ENCODE measurements around the gene PLA2G6. TPM values are rescaled to one million over a fixed set of nuclear protein-coding genes. Genes with fewer than 3 reads are reported as not detected.
"Not testable (repeated sequence)": the region's sequence is repeated elsewhere in the genome, so short reads cannot be mapped to it uniquely, and the experiment has no call there.

The PLA2G6 gene
- total RNA-seq, 4 donors from 2014 or later = 12.9 to 24.2 (median 14.2) TPM

DNA sequence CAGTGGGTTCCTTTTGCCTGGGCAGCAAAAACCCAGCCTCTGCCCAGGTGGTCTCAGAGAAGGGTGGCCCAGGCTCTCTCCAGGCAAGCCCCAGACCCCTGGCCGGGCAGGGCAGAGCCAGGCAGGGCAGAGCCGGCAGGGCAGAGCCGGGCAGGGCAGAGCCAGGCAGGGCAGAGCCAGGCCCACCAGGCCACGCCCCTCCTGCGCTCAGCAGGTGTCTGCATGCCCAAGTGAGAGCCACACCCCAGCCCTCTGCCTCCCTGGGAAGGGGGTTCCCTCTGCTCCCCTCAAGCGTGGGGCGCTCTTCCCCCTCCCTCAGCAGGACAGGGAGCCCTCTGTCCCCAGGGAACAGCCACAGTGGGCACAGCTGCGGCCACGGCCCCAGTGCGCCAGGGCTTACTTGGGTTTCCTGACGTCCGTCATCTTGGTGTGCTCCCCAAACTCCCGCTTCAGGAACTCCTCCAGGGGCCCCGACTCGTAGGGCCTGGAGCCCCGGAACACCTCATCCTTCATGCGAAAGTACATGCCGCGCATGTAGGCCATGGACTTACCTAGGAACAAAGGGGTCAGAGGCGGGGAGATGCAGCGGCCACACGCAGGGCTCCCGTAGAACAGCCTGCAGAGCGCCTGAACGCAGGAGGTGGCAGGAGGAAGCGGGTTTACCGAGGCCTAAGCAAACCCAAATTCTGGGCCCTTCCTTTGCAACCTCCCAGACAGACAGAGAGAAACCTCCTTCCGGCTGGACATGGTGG, 61.1 kb downstream of the PLA2G6 start:
- Histone ChIP-seq H3K27ac (no peak overlapping the region), H3K9me3 (no peaks in the 10 kb centered on the region), H3K27me3 (no peaks in the 10 kb centered on the region), H3K36me3 (peaks cover 0 to 11% (median 0%) of the 10 kb centered on the region in 3 donors), H3K4me1 (peaks cover 3 to 37% (median 10%) of the 10 kb centered on the region in 3 donors), H3K4me3 (peak overlapping the region in 1 of 4 donors; percentile 21)
- intact Hi-C loops (cut with DNase I) = no loop called here
- DNase-seq = no peak
- 40 to 83% methylated on average over 1 to 5 of the region's 28 CpGs for WGBS, 2 donors
- no peak for TF ChIP-seq POLR2A (IDR thresholded peaks at IDR 0.05)
- TF ChIP-seq, protein P1, sequence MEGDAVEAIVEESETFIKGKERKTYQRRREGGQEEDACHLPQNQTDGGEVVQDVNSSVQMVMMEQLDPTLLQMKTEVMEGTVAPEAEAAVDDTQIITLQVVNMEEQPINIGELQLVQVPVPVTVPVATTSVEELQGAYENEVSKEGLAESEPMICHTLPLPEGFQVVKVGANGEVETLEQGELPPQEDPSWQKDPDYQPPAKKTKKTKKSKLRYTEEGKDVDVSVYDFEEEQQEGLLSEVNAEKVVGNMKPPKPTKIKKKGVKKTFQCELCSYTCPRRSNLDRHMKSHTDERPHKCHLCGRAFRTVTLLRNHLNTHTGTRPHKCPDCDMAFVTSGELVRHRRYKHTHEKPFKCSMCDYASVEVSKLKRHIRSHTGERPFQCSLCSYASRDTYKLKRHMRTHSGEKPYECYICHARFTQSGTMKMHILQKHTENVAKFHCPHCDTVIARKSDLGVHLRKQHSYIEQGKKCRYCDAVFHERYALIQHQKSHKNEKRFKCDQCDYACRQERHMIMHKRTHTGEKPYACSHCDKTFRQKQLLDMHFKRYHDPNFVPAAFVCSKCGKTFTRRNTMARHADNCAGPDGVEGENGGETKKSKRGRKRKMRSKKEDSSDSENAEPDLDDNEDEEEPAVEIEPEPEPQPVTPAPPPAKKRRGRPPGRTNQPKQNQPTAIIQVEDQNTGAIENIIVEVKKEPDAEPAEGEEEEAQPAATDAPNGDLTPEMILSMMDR (IDR thresholded peaks at IDR 0.05) = peak in 1 of 6 experiments; percentile 3

DNA sequence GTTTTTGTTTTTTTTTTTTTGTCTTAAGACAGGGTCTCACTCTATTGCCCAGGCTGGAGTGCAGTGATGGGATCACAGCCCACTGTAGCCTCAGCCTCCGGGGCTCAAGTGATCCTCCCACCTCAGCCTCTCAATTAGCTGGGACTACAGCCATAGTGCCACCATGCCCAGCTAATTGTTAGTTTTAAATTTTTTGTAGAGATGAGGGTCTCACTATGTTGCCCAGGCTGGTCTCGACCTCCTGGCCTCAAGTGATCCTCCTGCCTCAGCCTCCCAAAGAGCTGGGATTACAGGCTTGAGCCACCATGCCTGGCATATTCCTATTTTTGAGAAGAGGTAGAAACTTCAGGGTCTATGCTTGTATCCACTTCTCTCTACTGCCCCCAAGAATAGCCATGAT, 62.9 kb downstream of the PLA2G6 start:
- intact Hi-C loops (cut with DNase I); H3K27me3 ChIP-seq: not testable (repeated sequence)

DNA sequence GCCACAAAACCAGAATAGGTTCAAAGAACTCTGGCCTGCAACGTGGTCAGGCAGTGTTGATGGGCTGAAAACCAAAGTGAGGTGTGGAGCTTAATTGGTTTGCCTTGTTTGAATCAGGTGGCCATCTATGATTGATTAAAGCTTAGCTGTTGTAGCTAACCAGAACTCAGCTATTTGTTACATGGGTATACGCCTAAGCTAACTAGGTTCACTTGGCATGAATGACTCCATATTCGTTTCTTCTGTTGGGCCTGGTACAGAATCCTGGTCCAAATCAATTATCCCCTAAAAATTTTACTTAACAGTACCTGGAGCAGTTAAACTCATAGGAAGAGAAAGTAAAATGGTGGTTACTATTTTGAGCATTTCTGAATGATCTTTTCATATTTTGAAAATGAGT, 63.4 kb downstream of the PLA2G6 start:
- no peak overlapping the region for H3K27ac ChIP-seq
- H3K9me3 ChIP-seq = no peaks in the 10 kb centered on the region
- H3K4me1 ChIP-seq = peaks cover 0 to 29% (median 10%) of the 10 kb centered on the region in 3 donors
- H3K27me3 ChIP-seq = no peaks in the 10 kb centered on the region
- DNase-seq = no peak
- peaks cover 0 to 19% (median 0%) of the 10 kb centered on the region in 3 donors for H3K36me3 ChIP-seq
- intact Hi-C loops (cut with DNase I) = no loop called here
- H3K4me3 ChIP-seq = no peak overlapping the region
- 91% methylated on average over 3 of the region's 3 CpGs for WGBS, 2 donors
- TF ChIP-seq, protein P1 (IDR thresholded peaks at IDR 0.05) = no peak
- no peak for TF ChIP-seq POLR2A (IDR thresholded peaks at IDR 0.05)

More for the DNA sequence above, 62.9 kb downstream of the PLA2G6 start:
- not testable (repeated sequence) for H3K9me3 ChIP-seq, H3K4me3 ChIP-seq, H3K27ac ChIP-seq, DNase-seq
- Histone ChIP-seq H3K36me3 (peaks cover 0 to 19% (median 0%) of the 10 kb centered on the region in 3 donors), H3K4me1 (peaks cover 0 to 29% (median 10%) of the 10 kb centered on the region in 3 donors)
- WGBS, 2 donors = 83 to 93% methylated on average over 2 of the region's 2 CpGs

DNA sequence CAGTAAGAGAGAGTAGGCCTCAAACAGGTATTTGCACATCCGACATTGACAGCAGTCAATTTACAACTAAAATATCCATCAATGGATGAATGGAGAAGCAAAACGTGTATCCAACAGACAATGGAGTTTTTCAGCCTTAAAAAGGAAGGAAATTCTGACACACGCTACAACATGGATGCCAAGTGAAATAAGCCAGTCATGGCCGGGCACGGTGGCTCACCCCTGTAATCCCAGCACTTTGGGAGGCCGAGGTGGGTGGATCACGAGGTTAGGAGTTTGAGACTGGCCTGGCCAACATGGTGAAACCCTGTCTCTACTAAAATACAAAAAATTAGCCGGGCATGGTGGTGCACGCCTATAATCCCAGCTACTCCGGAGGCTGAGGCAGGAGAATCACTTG, 64.1 kb downstream of the PLA2G6 start:
- DNase-seq; H3K9me3 ChIP-seq; H3K4me3 ChIP-seq; H3K27ac ChIP-seq; H3K27me3 ChIP-seq; intact Hi-C loops (cut with DNase I): not testable (repeated sequence)
- WGBS, 2 donors = 77 to 96% methylated on average over 7 to 10 of the region's 10 CpGs
- peaks cover 0 to 29% (median 10%) of the 10 kb centered on the region in 3 donors for H3K4me1 ChIP-seq
- H3K36me3 ChIP-seq = peaks cover 0 to 25% (median 0%) of the 10 kb centered on the region in 3 donors

DNA sequence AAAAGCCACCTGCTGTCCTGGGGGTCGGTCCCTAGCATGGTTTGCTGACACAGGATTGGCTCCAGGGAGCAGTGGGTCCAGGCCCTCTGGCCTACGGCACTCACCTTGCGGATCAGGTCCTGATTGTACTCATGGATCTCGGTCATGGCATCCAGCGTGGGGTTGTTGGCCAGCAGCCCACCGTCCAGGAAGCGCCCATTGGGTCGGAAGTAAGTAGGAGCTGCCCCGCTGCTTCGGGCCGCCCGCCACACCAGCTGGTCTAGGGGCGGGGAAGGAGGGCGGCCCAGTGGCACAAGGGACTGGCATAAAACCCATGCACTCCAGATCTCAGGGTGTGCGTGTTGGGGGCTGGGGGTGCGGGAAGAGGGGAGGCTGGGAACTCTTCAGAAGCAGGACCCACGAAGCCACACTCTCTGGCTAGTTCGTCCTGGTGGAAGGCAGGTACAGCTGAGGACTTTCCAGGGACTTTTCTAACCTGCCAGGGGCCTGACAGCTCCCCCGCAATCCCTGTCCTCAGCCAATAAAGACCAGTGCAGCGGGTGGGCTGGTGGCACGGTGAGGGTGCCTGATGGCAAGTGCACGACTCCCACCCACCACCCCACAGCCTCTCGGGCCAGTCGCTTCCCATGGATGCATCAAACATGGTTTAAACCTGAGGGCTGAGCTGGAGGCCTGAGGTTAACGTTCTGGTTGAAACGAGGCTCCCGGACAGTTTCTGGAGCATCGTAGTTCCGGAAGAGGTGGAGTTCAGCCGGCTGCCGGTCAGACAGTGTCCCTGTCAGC, 66.0 kb downstream of the PLA2G6 start:
- DNase-seq = no peak
- Histone ChIP-seq H3K9me3 (no peaks in the 10 kb centered on the region), H3K4me1 (peaks cover 5 to 43% (median 20%) of the 10 kb centered on the region in 3 donors), H3K4me3 (no peak overlapping the region), H3K27me3 (no peaks in the 10 kb centered on the region), H3K36me3 (peaks cover 0 to 32% (median 0%) of the 10 kb centered on the region in 3 donors), H3K27ac (no peak overlapping the region)
- WGBS, 2 donors = 92 to 93% methylated on average over 8 to 12 of the region's 31 CpGs
- intact Hi-C loops (cut with DNase I) = no loop called here
- TF ChIP-seq, protein P1 (IDR thresholded peaks at IDR 0.05) = no peak
- TF ChIP-seq POLR2A (IDR thresholded peaks at IDR 0.05) = no peak

Data from esophagus squamous epithelium (tissue), 5 donors.